Stimulated activated naive CD8-positive, alpha-beta T cell treated with anti-CD3 and anti-CD28 coated beads, Interleukin-15, amount 100 ng/mL, for 72 hours (primary cell): Measurements from ENCODE around the gene PACS2.

Experiments
- ATAC-seq: fragments of 150-1000 bp; cut with Tn5 transposase; 2 replicates; pipeline ENCODE4 v1.10.0; 2021; ENCODE audit warnings: mild to moderate bottlenecking, moderate library complexity
- DNase-seq, 2 donors: peaks; one replicate each; pipeline ENCODE4 v3.0.0; 2021 to 2022
- H3K27ac Mint-ChIP-seq, 2 donors: one replicate each; pipeline ENCODE4 v1.8.0; 2022; ENCODE audit warnings: mild to moderate bottlenecking in 2 of 2, mixed read lengths in 2 of 2, moderate library complexity in 2 of 2
- H3K27me3 Mint-ChIP-seq: one replicate; pipeline ENCODE4 v1.8.0; 2022; ENCODE audit warnings: mixed read lengths
- H3K4me1 Mint-ChIP-seq: one replicate; pipeline ENCODE4 v1.8.0; 2022; ENCODE audit warnings: mild to moderate bottlenecking, mixed read lengths
- H3K4me3 Mint-ChIP-seq, 2 donors: one replicate each; pipeline ENCODE4 v1.8.0; 2022; ENCODE audit warnings: mild to moderate bottlenecking in 2 of 2, mixed read lengths in 2 of 2, moderate library complexity in 1 of 2
- H3K9me3 Mint-ChIP-seq, 2 donors: one replicate each; pipeline ENCODE4 v1.8.0; 2022; ENCODE audit warnings: mixed read lengths in 2 of 2

Gene PACS2

GRCh38 chr14:105440554-105440900 is 126.0 kb downstream of the PACS2 start:
- no peak overlapping the region for H3K27ac Mint-ChIP-seq
- H3K9me3 Mint-ChIP-seq, result no peaks in the 10 kb centered on the region
- no peak for DNase-seq

GRCh38 chr14:105440992-105441391 is 126.4 kb downstream of the PACS2 start:
- ATAC-seq (no peak), DNase-seq (no peak)
- Mint-ChIP-seq H3K9me3 (no peaks in the 10 kb centered on the region), H3K27me3 (no peaks in the 10 kb centered on the region), H3K4me1 (peaks cover 7% of the 10 kb centered on the region), H3K27ac (peak overlapping the region in 1 of 2 donors; percentile 12), H3K4me3 (no peak overlapping the region)

More at GRCh38 chr14:105440554-105440900, 126.0 kb downstream of the PACS2 start:
- Mint-ChIP-seq H3K4me3 (no peak overlapping the region), H3K27me3 (no peaks in the 10 kb centered on the region), H3K4me1 (peaks cover 11% of the 10 kb centered on the region)
- ATAC-seq, result no peak

- H3K27ac Mint-ChIP-seq, result peak overlapping the region in 1 of 2 donors; percentile 81
- H3K4me3 Mint-ChIP-seq, result no peak overlapping the region
- no peaks in the 10 kb centered on the region for H3K9me3 Mint-ChIP-seq
- DNase-seq, result no peak
- H3K4me1 Mint-ChIP-seq, result peaks cover 6% of the 10 kb centered on the region
- ATAC-seq, result no peak
- H3K27me3 Mint-ChIP-seq, result no peaks in the 10 kb centered on the region
Measured at GRCh38 chr14:105442125-105442524, 127.6 kb downstream of the PACS2 start.

GRCh38 chr14:105442834-105443233 is 128.3 kb downstream of the PACS2 start:
- H3K4me3 Mint-ChIP-seq, result no peak overlapping the region
- no peaks in the 10 kb centered on the region for H3K27me3 Mint-ChIP-seq
- ATAC-seq (no peak), DNase-seq (no peak)
- H3K27ac Mint-ChIP-seq, result peak overlapping the region in 1 of 2 donors; percentile 87
- H3K4me1 Mint-ChIP-seq, result peaks cover 10% of the 10 kb centered on the region
- no peaks in the 10 kb centered on the region for H3K9me3 Mint-ChIP-seq

GRCh38 chr14:105444859-105445258 is 130.3 kb downstream of the PACS2 start:
- DNase-seq (no peak), ATAC-seq (no peak)
- Mint-ChIP-seq H3K27me3 (no peaks in the 10 kb centered on the region), H3K27ac (no peak overlapping the region), H3K4me3 (no peak overlapping the region), H3K4me1 (peaks cover 14% of the 10 kb centered on the region), H3K9me3 (no peaks in the 10 kb centered on the region)

DNA sequence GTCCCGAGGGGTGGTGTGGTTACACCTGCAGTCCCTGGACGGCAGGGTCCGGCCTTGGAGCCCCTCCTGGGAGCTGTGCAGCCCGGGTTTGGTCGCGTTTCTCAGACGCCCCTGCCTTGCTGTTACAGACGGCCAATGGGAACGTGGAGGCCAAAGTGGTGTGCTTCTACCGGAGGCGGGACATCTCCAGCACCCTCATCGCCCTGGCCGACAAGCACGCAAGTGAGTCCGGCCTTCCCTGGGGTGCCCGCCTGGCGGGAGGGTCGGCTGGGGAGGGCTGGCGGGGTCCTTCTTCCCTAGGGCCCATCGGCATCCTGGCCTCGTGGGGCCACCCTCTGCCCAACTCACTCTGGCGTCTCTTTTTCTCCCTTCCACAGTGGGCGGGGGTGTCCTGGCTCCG is 130.7 kb downstream of the PACS2 start:
- H3K27ac Mint-ChIP-seq, result peak overlapping the region in 1 of 2 donors; percentile 78
- no peaks in the 10 kb centered on the region for H3K27me3 Mint-ChIP-seq
- ATAC-seq (no peak), DNase-seq (no peak)
- H3K9me3 Mint-ChIP-seq, result no peaks in the 10 kb centered on the region
- peaks cover 14% of the 10 kb centered on the region for H3K4me1 Mint-ChIP-seq
- no peak overlapping the region for H3K4me3 Mint-ChIP-seq

- Mint-ChIP-seq H3K27ac (peak overlapping the region in 1 of 2 donors; percentile 42), H3K27me3 (no peaks in the 10 kb centered on the region), H3K9me3 (no peaks in the 10 kb centered on the region), H3K4me3 (no peak overlapping the region), H3K4me1 (peaks cover 14% of the 10 kb centered on the region)
- ATAC-seq (no peak), DNase-seq (no peak)
Measured at GRCh38 chr14:105445901-105446845, 131.6 kb downstream of the PACS2 start.

- Mint-ChIP-seq H3K27ac (peak overlapping the region in 1 of 2 donors; percentile 63), H3K9me3 (no peaks in the 10 kb centered on the region), H3K4me1 (peaks cover 14% of the 10 kb centered on the region), H3K27me3 (no peaks in the 10 kb centered on the region), H3K4me3 (no peak overlapping the region)
- DNase-seq, result no peak
- no peak for ATAC-seq
Measured at GRCh38 chr14:105446971-105447370, 132.4 kb downstream of the PACS2 start.
